ENCODE data around the gene USP8. TPM values are rescaled to one million over a fixed set of nuclear protein-coding genes. Genes with fewer than 3 reads are reported as not detected.
"Not testable (repeated sequence)": the region's sequence is repeated elsewhere in the genome, so short reads cannot be mapped to it uniquely, and the experiment has no call there.

Gene USP8
- total RNA-seq, 1 donor from 2014 or later = 59.4 TPM

DNA sequence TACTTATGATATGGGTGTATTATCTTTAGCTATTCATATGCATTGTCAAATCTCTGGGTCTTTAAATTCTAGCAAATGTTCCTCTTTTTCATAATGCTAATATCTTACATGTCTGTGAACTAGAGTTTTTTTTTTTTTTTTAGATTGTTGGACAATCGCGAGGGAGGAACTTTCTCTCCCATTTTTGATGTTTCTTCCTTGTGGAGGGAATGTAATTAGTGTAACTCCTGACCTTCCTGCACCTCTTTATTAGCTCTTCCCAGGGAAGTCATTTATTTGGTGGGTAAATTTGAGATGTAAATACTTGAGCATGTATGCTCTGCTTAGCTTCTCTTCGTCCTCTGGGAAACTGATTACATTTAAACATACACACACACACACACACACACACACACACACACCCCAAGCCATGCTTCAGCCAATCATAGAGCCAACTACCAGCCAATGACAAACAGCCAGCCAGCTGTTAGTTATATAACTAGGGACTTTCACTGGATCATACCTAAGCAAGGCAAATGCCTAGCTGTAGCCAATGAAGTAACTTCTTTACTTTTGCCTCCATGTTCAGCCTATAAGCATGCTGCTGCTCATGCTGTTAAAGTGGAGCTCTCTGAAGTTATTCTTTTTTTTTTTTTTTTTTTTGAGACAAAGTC, 8.3 kb upstream of the USP8 start:
- H3K4me1 Mint-ChIP-seq (ENCODE audit: unreplicated experiment) = no peaks in the 10 kb centered on the region
- H3K4me3 Mint-ChIP-seq = no peak overlapping the region
- no peaks in the 10 kb centered on the region for H3K27me3 Mint-ChIP-seq
- no peak for DNase-seq (ENCODE audit: extremely low spot score, unreplicated experiment)
- H3K36me3 Mint-ChIP-seq = no peaks in the 10 kb centered on the region
- H3K9me3 Mint-ChIP-seq = no peaks in the 10 kb centered on the region
- H3K27ac Mint-ChIP-seq = no peak overlapping the region
- TF ChIP-seq, protein P1, sequence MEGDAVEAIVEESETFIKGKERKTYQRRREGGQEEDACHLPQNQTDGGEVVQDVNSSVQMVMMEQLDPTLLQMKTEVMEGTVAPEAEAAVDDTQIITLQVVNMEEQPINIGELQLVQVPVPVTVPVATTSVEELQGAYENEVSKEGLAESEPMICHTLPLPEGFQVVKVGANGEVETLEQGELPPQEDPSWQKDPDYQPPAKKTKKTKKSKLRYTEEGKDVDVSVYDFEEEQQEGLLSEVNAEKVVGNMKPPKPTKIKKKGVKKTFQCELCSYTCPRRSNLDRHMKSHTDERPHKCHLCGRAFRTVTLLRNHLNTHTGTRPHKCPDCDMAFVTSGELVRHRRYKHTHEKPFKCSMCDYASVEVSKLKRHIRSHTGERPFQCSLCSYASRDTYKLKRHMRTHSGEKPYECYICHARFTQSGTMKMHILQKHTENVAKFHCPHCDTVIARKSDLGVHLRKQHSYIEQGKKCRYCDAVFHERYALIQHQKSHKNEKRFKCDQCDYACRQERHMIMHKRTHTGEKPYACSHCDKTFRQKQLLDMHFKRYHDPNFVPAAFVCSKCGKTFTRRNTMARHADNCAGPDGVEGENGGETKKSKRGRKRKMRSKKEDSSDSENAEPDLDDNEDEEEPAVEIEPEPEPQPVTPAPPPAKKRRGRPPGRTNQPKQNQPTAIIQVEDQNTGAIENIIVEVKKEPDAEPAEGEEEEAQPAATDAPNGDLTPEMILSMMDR (conservative IDR thresholded peaks at IDR 0.05) = no peak

DNA sequence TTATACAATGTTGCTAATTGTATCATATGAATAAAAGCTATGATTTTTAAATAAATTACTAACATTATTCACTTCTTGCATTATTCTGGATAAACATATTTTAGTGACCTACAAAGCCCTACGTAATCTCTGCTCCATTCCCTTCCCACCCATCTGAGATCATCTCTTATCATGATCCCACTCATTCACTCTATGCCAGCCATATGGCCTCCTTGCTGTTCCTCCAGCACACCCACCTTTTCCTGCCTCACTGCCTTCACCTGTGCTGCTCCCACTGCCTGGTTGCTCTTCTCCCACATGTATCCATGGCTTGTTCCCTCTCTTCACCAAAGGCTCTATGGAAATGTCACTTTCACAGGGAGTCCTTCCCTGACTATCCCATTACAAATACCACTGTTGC, 7.3 kb upstream of the USP8 start:
- Mint-ChIP-seq H3K4me1 (ENCODE audit: unreplicated experiment) (no peaks in the 10 kb centered on the region), H3K36me3 (no peaks in the 10 kb centered on the region), H3K4me3 (no peak overlapping the region), H3K9me3 (no peaks in the 10 kb centered on the region), H3K27ac (no peak overlapping the region), H3K27me3 (no peaks in the 10 kb centered on the region)
- TF ChIP-seq, protein P1 (conservative IDR thresholded peaks at IDR 0.05) = no peak
- DNase-seq (ENCODE audit: extremely low spot score, unreplicated experiment) = no peak

GRCh38 chr15:50418041-50418583, 6.1 kb upstream of the USP8 start:
- H3K9me3 Mint-ChIP-seq = no peaks in the 10 kb centered on the region
- TF ChIP-seq, protein P1 (conservative IDR thresholded peaks at IDR 0.05) = no peak
- H3K27ac Mint-ChIP-seq = no peak overlapping the region

DNA sequence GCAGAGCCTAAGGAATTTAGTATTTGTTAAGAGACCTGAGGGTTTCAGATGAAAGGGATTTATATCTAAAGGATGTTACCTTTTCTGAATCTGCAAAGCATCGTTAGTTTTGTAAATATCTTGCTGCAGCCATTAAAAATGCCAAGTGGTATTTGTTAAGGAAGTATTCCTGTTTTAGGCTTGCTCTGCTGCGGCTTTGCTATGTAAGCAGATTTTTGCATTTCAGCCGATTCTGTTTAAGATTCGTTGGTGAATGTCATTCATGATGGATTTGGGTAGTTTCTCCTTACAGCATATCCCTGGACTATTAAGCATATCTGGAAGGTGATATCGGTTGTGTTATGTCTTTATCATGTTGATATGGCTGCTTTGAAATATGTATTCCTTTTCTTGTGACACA, 1.0 kb downstream of the USP8 start:
- Mint-ChIP-seq H3K27ac (peak overlapping the region; percentile 94), H3K4me1 (ENCODE audit: unreplicated experiment) (peaks cover 15% of the 10 kb centered on the region), H3K27me3 (no peaks in the 10 kb centered on the region), H3K4me3 (peak overlapping the region; percentile 91), H3K9me3 (no peaks in the 10 kb centered on the region), H3K36me3 (peaks cover 3% of the 10 kb centered on the region)
- DNase-seq (ENCODE audit: extremely low spot score, unreplicated experiment) = no peak
- TF ChIP-seq, protein P1 (conservative IDR thresholded peaks at IDR 0.05) = no peak

More at GRCh38 chr15:50418041-50418583, 6.1 kb upstream of the USP8 start:
- DNase-seq (ENCODE audit: extremely low spot score, unreplicated experiment) = no peak
- no peaks in the 10 kb centered on the region for H3K4me1 Mint-ChIP-seq (ENCODE audit: unreplicated experiment)
- H3K4me3 Mint-ChIP-seq = no peak overlapping the region
- H3K27me3 Mint-ChIP-seq = no peaks in the 10 kb centered on the region
- no peaks in the 10 kb centered on the region for H3K36me3 Mint-ChIP-seq

GRCh38 chr15:50425678-50426246, 1.6 kb downstream of the USP8 start:
- Mint-ChIP-seq H3K4me1 (ENCODE audit: unreplicated experiment) (peaks cover 15% of the 10 kb centered on the region), H3K4me3 (peak overlapping the region; percentile 91), H3K27ac (peak overlapping the region; percentile 94)
- H3K36me3 Mint-ChIP-seq; DNase-seq (ENCODE audit: extremely low spot score, unreplicated experiment); H3K9me3 Mint-ChIP-seq; H3K27me3 Mint-ChIP-seq: not testable (repeated sequence)

- H3K4me3 Mint-ChIP-seq = peak overlapping the region; percentile 59
- peak overlapping the region; percentile 54 for H3K27ac Mint-ChIP-seq
- no peak for DNase-seq (ENCODE audit: extremely low spot score, unreplicated experiment)
- no peaks in the 10 kb centered on the region for H3K9me3 Mint-ChIP-seq
- H3K27me3 Mint-ChIP-seq = no peaks in the 10 kb centered on the region
- peaks cover 15% of the 10 kb centered on the region for H3K4me1 Mint-ChIP-seq (ENCODE audit: unreplicated experiment)
- TF ChIP-seq, protein P1 (conservative IDR thresholded peaks at IDR 0.05) = no peak
- H3K36me3 Mint-ChIP-seq = peaks cover 3% of the 10 kb centered on the region
These were observed 2.2 kb downstream of the USP8 start for GRCh38 chr15:50426428-50426827.

All from type B pancreatic cell (in vitro differentiated cells).